ENCODE results near the gene CEACAM1.

DNA sequence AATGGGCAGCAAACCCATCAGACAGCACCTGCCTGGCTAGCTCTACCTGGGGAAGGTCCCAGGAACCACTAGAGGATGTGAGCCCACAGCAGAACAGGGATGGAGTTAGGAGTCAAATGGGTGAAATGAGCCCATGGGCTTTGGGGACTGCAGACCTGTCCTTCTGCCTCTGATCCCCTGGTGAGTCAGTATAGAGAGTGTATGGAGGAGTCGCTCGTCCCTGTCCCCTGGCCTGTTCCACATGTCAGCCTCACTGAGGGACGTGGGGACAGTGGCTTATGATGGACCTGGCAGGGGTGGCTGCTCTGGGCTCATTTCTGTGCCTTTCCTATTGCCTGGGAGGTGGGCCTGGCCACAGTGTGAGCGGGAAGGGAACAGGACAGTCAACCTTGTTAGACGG lies 4.0 kb downstream of the CEACAM1 start:
- TF ChIP-seq CTCF (optimal IDR thresholded peaks at IDR 0.05 in 1 of 3, IDR thresholded peaks at IDR 0.05 in 1 of 3, conservative IDR thresholded peaks at IDR 0.05 in 1 of 3; ENCODE audit: extremely low read depth in 1 of 3, insufficient read depth in 2 of 3, low read length in 3 of 3) (no peak), EZH2 (IDR thresholded peaks at IDR 0.05; ENCODE audit: low read length) (no peak)
